ENCODE data around the gene HMGXB4. TPM values are rescaled to one million over a fixed set of nuclear protein-coding genes. Genes with fewer than 3 reads are reported as not detected.

Gene HMGXB4
- total RNA-seq, 2 donors from 2014 or later: 16.9 to 19.7 TPM

DNA sequence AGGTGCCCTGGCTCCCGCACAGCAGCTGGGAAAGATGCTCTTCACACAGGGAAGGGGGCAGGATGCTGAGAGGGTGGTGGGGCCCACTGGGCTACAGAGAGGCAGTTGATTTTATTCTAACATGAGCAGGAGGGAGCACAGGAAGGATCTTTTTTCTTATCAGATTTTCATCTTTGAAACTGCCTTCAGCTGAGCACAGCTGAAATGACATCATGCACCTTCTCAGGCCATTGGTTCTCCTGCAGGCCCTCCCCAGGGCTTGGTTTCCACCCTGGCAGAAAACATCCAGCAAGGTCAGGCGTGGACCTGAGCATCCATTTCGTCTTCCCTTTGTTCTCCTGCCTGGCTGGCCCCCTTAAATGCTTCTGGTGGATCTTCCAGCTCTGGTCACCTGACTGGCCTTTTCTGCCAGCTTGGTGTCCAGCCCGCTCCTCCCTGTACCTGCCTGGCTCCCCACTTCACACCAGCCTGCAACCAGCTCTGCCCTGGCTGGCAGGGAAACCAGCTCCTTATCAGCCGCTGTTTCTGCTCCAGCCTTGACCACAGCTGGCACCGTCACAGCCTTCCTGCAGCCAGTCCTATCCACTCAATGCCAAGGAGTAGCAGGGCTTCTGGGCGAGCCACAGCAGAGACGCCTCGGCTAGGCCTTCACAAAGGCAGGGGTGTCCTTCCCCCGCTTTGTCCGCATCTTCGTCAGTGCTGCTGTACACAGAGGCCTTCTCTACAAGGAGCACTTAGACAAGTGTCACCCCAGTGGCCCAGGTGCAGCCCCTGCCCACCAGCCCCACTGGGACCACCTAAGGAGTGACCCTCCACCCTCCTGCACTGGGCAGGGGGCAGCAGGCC lies 78.9 kb downstream of the HMGXB4 start:
- intact Hi-C loops (cut with DNase I, micrococcal nuclease): no loop called here
- ATAC-seq (no peak), DNase-seq (no peak)

- ATAC-seq: no peak
- no peak for DNase-seq
- intact Hi-C loops (cut with DNase I, micrococcal nuclease): no loop called here
Observed at GRCh38 chr22:35337932-35338331, 80.6 kb downstream of the HMGXB4 start.

GRCh38 chr22:35341090-35341874 lies 84.0 kb downstream of the HMGXB4 start:
- intact Hi-C loops (cut with DNase I, micrococcal nuclease): loop anchor here in 1 of 2 donors (10.0 kb wide), 1 partner anchor 244 kb away; no protein-coding TSS in a partner anchor
- DNase-seq: no peak
- no peak for ATAC-seq

DNA sequence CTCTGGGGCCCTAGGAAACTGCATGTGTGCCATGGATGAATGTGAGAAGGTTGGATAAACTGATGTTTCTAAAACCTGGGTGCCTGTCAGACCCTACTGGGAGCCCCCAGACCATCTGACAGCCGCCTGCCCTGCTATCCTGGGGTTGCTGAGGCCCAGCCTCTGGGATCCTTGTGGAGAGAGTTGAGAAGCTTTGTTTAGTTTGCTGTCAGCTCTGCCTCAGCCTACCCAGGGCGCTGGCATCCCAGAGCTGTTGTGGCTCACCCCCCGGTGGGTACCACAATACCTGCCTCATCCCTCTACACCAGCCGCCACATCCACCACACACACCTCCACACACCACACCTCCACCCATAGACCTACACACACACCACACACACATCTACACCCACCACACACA lies 85.1 kb downstream of the HMGXB4 start:
- no peak for DNase-seq
- intact Hi-C loops (cut with DNase I, micrococcal nuclease): loop anchor here in 1 of 2 donors (10.0 kb wide), 1 partner anchor 242 kb away; no protein-coding TSS in a partner anchor
- ATAC-seq: no peak

- no peak for ATAC-seq
- DNase-seq: no peak
- intact Hi-C loops (cut with DNase I, micrococcal nuclease): loop anchor here in 1 of 2 donors (10.0 kb wide), 1 partner anchor 241 kb away; no protein-coding TSS in a partner anchor
Observed at GRCh38 chr22:35343664-35344550, 86.6 kb downstream of the HMGXB4 start.

DNA sequence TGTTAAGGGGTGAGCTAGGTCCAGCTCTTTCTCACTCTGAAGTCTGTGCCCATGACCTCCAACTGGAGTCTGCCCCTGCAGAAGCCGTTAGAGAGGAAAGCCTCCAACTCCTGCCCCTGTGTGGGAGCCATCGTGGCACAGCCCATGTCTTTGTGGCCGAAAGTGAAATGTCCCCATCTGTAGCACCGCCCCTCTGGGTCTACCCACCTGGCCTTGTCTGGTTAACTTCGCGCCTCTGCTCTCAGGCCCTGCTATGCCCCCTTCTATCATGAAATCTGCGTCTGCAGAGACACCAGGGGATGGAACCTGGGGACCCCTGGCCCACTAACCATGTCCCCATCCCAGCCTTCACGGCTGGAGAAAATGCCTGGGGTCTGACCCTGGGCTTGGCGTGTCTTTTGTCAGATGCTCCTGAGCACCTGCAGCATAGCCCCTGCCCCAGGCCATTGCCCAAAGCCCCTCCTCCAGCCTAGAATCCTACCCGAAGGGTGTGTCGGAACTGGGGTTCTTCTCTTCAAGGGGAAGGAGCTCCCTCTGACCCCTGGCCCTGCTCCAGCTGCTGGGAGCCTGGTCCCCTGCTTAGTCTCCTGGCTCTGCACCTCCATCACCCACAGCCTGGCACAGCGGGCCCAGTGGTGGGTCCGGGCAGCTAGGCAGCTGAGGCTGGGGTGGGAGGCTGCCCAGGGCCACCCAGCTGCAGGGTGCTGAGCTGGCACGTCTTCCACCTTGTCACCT lies 87.8 kb downstream of the HMGXB4 start:
- intact Hi-C loops (cut with DNase I, micrococcal nuclease): loop anchor here in 1 of 2 donors (10.0 kb wide), 1 partner anchor 240 kb away; no protein-coding TSS in a partner anchor
- DNase-seq (no peak), ATAC-seq (no peak)

Small RNA genes lying within 50 kb of the gene (microRNA-seq; reads per million reads assigned to microRNA genes)
- gene MIR3909 (5.4 to 12.8 reads per million in 2 donors), gene MIR6069 (0 reads per million in 2 donors)

Other genes with a start within 250 kb of the HMGXB4 start
- gene ISX, start 191.3 kb upstream of the HMGXB4 start, total RNA-seq: 10 to 100 TPM; 71.5 to 91.1 TPM
- 10 to 100 TPM; 62.4 to 63.2 TPM for gene TOM1, start 42.4 kb downstream of the HMGXB4 start, total RNA-seq
- 10 to 100 TPM; 29.5 to 52.3 TPM for gene HMOX1, start 123.6 kb downstream of the HMGXB4 start, total RNA-seq
- gene MCM5, start 142.6 kb downstream of the HMGXB4 start, total RNA-seq: 10 to 100 TPM; 17.2 to 32.0 TPM